IMR-90 (cell line): ENCODE data around the gene ALLC. TPM values are rescaled to one million over a fixed set of nuclear protein-coding genes. Genes with fewer than 3 reads are reported as not detected.

Source experiments
- ATAC-seq: fragments of 200-7000 bp; cut with Tn5 transposase; 2 replicates; pipeline ENCODE4 v1.9.1; 2020; ENCODE audit warnings: low read depth, mild to moderate bottlenecking, moderate library complexity
- BruUV-seq: library from RNA; stranded (reverse); fragments of 400-500 nt; replicated peaks from 2 replicates; lab custom pipeline; 2021; lab: Mats Ljungman, UMichigan
- CTCF ChIA-PET: fragments of 300-600 bp; formaldehyde crosslinking; extraction: SDS; loops from one replicate; lab custom pipeline; 2021; ENCODE audit warnings: antibody characterized with exemption; lab: Yijun Ruan, JAX
- POLR2A ChIA-PET: fragments of 300-600 bp; sonication (Branson Sonifier 250); formaldehyde crosslinking; loops from one replicate; lab custom pipeline; 2022; ENCODE audit warnings: antibody characterized with exemption; ENCODE audit not compliant: unreplicated experiment; lab: Charles Lee
- DNase-seq: peaks from one replicate; pipeline ENCODE4 v3.0.0; 2013
- H2AFZ ChIP-seq: replicated peaks from 2 replicates; pipeline ENCODE3; 2013; ENCODE audit warnings: low read length, mild to moderate bottlenecking; ENCODE audit not compliant: poor library complexity
- H2AK5ac ChIP-seq: 2 replicates; pipeline ENCODE4 v1.6.1; 2013; ENCODE audit warnings: low read depth, low read length, inconsistent platforms
- H2AK9ac ChIP-seq: replicated peaks from 2 replicates; pipeline ENCODE3; 2013; ENCODE audit warnings: mild to moderate bottlenecking, low read depth, low read length, moderate library complexity; ENCODE audit not compliant: poor library complexity
- H2BK120ac ChIP-seq: 2 replicates; pipeline ENCODE4 v1.6.1; 2013; ENCODE audit warnings: low read depth, low read length, inconsistent platforms
- H2BK15ac ChIP-seq: 3 replicates; pipeline ENCODE4 v1.6.1; 2013; ENCODE audit warnings: low read depth, low read length, inconsistent platforms
- H2BK20ac ChIP-seq: 2 replicates; pipeline ENCODE4 v1.6.1; 2013; ENCODE audit warnings: low read depth, mild to moderate bottlenecking, inconsistent platforms, low read length, moderate library complexity
- H2BK5ac ChIP-seq: 2 replicates; pipeline ENCODE4 v1.6.1; 2013; ENCODE audit warnings: mild to moderate bottlenecking, low read depth, low read length, inconsistent platforms; ENCODE audit not compliant: poor library complexity, severe bottlenecking
- H3K14ac ChIP-seq: replicated peaks from 2 replicates; pipeline ENCODE4 v1.6.1; 2013; ENCODE audit warnings: low read depth, low read length, inconsistent platforms
- H3K18ac ChIP-seq: 2 replicates; pipeline ENCODE4 v1.6.1; 2013; ENCODE audit warnings: low read depth, low read length, control low read depth
- H3K23ac ChIP-seq: 2 replicates; pipeline ENCODE4 v1.6.1; 2013; ENCODE audit warnings: low read depth, low read length, inconsistent platforms
- H3K27ac ChIP-seq: 2 replicates; pipeline ENCODE4 v1.5.1; 2013; ENCODE audit warnings: mild to moderate bottlenecking, control low read depth, low read length; ENCODE audit not compliant: insufficient read depth
- H3K27me3 ChIP-seq: 2 replicates; pipeline ENCODE4 v1.6.1; 2013; ENCODE audit warnings: low read length; ENCODE audit not compliant: control insufficient read depth, insufficient read depth
- H3K36me3 ChIP-seq: 2 replicates; pipeline ENCODE4 v1.6.1; 2013; ENCODE audit warnings: low read length, mixed read lengths; ENCODE audit not compliant: control insufficient read depth, insufficient read depth
- H3K4ac ChIP-seq: 2 replicates; pipeline ENCODE4 v1.6.1; 2013; ENCODE audit warnings: low read depth, low read length, inconsistent platforms
- H3K4me1 ChIP-seq: 2 replicates; pipeline ENCODE4 v1.6.1; 2013; ENCODE audit warnings: low read length, mixed read lengths; ENCODE audit not compliant: control insufficient read depth, insufficient read depth
- H3K4me2 ChIP-seq: 2 replicates; pipeline ENCODE4 v1.6.1; 2013; ENCODE audit warnings: low read depth, mild to moderate bottlenecking, control low read depth, low read length, moderate library complexity
- H3K4me3 ChIP-seq: 2 replicates; pipeline ENCODE4 v1.5.1; 2013; ENCODE audit warnings: low read depth, mild to moderate bottlenecking, control low read depth, low read length, moderate library complexity; ENCODE audit not compliant: insufficient read depth
- H3K56ac ChIP-seq: 2 replicates; pipeline ENCODE4 v1.6.1; 2013; ENCODE audit warnings: low read length, inconsistent platforms; ENCODE audit not compliant: insufficient read depth; ENCODE audit errors: extremely low read depth
- H3K79me1 ChIP-seq, 2 experiments: 2 replicates each; pipeline ENCODE4 v1.6.1; 2013; ENCODE audit warnings: low read length in 2 of 2, inconsistent platforms in 1 of 2, low read depth in 1 of 2
- H3K9ac ChIP-seq: 2 replicates; pipeline ENCODE4 v1.6.1; 2013; ENCODE audit warnings: low read depth, low read length, control low read depth
- H3K9me1 ChIP-seq: 2 replicates; pipeline ENCODE4 v1.6.1; 2013; ENCODE audit warnings: low read length, inconsistent platforms; ENCODE audit not compliant: insufficient read depth
- H3K9me3 ChIP-seq: 2 replicates; pipeline ENCODE4 v1.6.1; 2013; ENCODE audit warnings: low read length; ENCODE audit not compliant: control insufficient read depth, insufficient read depth
- H4K20me1 ChIP-seq: 2 replicates; pipeline ENCODE4 v1.6.1; 2013; ENCODE audit warnings: low read length, inconsistent platforms; ENCODE audit not compliant: insufficient read depth
- H4K5ac ChIP-seq: 2 replicates; pipeline ENCODE4 v1.6.1; 2013; ENCODE audit warnings: mild to moderate bottlenecking, low read depth, low read length, control low read depth
- H4K8ac ChIP-seq, 2 experiments: 2 replicates each; pipeline ENCODE4 v1.6.1; 2013; ENCODE audit warnings: low read depth in 2 of 2, low read length in 2 of 2, control low read depth in 1 of 2, inconsistent platforms in 1 of 2
- H4K91ac ChIP-seq: 2 replicates; pipeline ENCODE4 v1.6.1; 2013; ENCODE audit warnings: low read depth, low read length, inconsistent platforms; ENCODE audit not compliant: insufficient read depth
- BHLHE40 ChIP-seq: fragments of 150-350 bp; IDR thresholded peaks from 2 replicates; pipeline ENCODE4 v1.6.1; 2016; ENCODE audit warnings: mild to moderate bottlenecking, low read depth, low read length
- CEBPB ChIP-seq: IDR thresholded peaks from 2 replicates; pipeline ENCODE4 v1.6.1; 2012; ENCODE audit warnings: low read depth, low read length, improper control_type of control experiment
- CHD1 ChIP-seq: IDR thresholded peaks from 2 replicates; pipeline ENCODE4 v1.6.1; 2012; ENCODE audit warnings: low read depth, low read length, improper control_type of control experiment
- CTCF ChIP-seq: conservative IDR thresholded peaks from 2 replicates; pipeline ENCODE4 v1.5.1; 2012; ENCODE audit warnings: mild to moderate bottlenecking, low read depth, low read length, improper control_type of control experiment
- ELK1 ChIP-seq: fragments of 150-350 bp; IDR thresholded peaks from 2 replicates; pipeline ENCODE4 v1.6.1; 2016; ENCODE audit warnings: low read depth, mild to moderate bottlenecking, low read length, moderate library complexity, borderline replicate concordance
- FOS ChIP-seq: fragments of 150-350 bp; IDR thresholded peaks from 2 replicates; pipeline ENCODE4 v1.6.1; 2016; ENCODE audit warnings: low read depth, low read length
- MAFK ChIP-seq: IDR thresholded peaks from 2 replicates; pipeline ENCODE4 v1.6.1; 2012; ENCODE audit warnings: low read depth, low read length, improper control_type of control experiment
- MAZ ChIP-seq: IDR thresholded peaks from 2 replicates; pipeline ENCODE4 v1.6.1; 2012; ENCODE audit warnings: low read depth, mild to moderate bottlenecking, low read length, improper control_type of control experiment, moderate library complexity, borderline replicate concordance
- MXI1 ChIP-seq: IDR thresholded peaks from 2 replicates; pipeline ENCODE4 v1.6.1; 2012; ENCODE audit warnings: low read depth, mild to moderate bottlenecking, low read length, moderate library complexity, borderline replicate concordance
- NFE2L2 ChIP-seq: fragments of 150-350 bp; IDR thresholded peaks from 2 replicates; pipeline ENCODE4 v1.6.1; 2016; ENCODE audit warnings: low read depth, mild to moderate bottlenecking, low read length
- POLR2A ChIP-seq: IDR thresholded peaks from 2 replicates; pipeline ENCODE4 v1.6.1; 2012; ENCODE audit warnings: mild to moderate bottlenecking, low read depth, low read length
- RAD21 ChIP-seq: IDR thresholded peaks from 2 replicates; pipeline ENCODE4 v1.6.1; 2012; ENCODE audit warnings: low read length, improper control_type of control experiment
- RCOR1 ChIP-seq: IDR thresholded peaks from 2 replicates; pipeline ENCODE4 v1.6.1; 2012; ENCODE audit warnings: mild to moderate bottlenecking, low read length, improper control_type of control experiment; ENCODE audit not compliant: insufficient replicate concordance
- RFX5 ChIP-seq: IDR thresholded peaks from 2 replicates; pipeline ENCODE4 v1.8.0; 2012; ENCODE audit warnings: low read depth, mild to moderate bottlenecking, low read length, moderate library complexity
- WGBS, 2 experiments: methylation state at CpG; one replicate each; pipeline versions ENCODE4 v1.1.5 to v1.1.7; 2013; ENCODE audit warnings: missing lambda C conversion rate in 2 of 2; ENCODE audit not compliant: insufficient read length in 1 of 2; ENCODE audit errors: extremely low coverage in 2 of 2; 5-methylcytosine and 5-hydroxymethylcytosine counted together
- dilution Hi-C: fragments of 300-500 bp; cut with HindIII; formaldehyde crosslinking; loops from one replicate; pipeline ENCODE4 v1.14.3; 2018; ENCODE audit warnings: low sequenced_read_pairs; ENCODE audit not compliant: unreplicated experiment
- in situ Hi-C: fragments of 300-500 bp; cut with MboI; formaldehyde crosslinking; loops from 3 replicates; pipeline ENCODE4 v1.14.3; 2019; ENCODE audit warnings: low sequenced_read_pairs, inconsistent platforms, mixed read lengths
- intact Hi-C: fragments of 100-400 bp; cut with micrococcal nuclease; formaldehyde crosslinking; loops from 2 replicates; pipeline ENCODE4 v1.10.0; 2022
- polyA plus RNA-seq, 3 experiments: library from polyadenylated mRNA; depleted of rRNA; stranded (reverse); fragments of >200 nt; gene quantifications; 2 replicates each; pipeline ENCODE4 v1.2.3, GENCODE V29; 2012; ENCODE audit warnings: low replicate concordance in 1 of 3
- total RNA-seq: library from RNA; depleted of rRNA; stranded (reverse); fragments of >200 nt; gene quantifications from 2 replicates; pipeline ENCODE4 v1.2.3, GENCODE V29; 2012

The ALLC gene
- total and polyA plus RNA-seq, 2 of the 4 experiments (the other 2 are of a cell fraction) = not detected

- DNase-seq (no peak), ATAC-seq (no peak)
- no peaks in the 10 kb centered on the region for H3K79me1 ChIP-seq
- no peak overlapping the region for H2BK120ac ChIP-seq
- H4K5ac ChIP-seq = no peak overlapping the region
- TF ChIP-seq NFE2L2 = no peak
- TF ChIP-seq MAFK = no peak
- no peak for TF ChIP-seq ELK1
- no peak for TF ChIP-seq BHLHE40
- no peak for TF ChIP-seq CHD1
- TF ChIP-seq RFX5 = no peak
- no peak for TF ChIP-seq MXI1
- no peak for TF ChIP-seq FOS
- TF ChIP-seq RAD21 = no peak
- TF ChIP-seq RCOR1 = no peak
- no peak for TF ChIP-seq CTCF
- TF ChIP-seq POLR2A = no peak
- no peak for TF ChIP-seq MAZ
- no peak for TF ChIP-seq CEBPB
- BruUV-seq = no TSS peak
- H2BK15ac ChIP-seq = no peak overlapping the region
- H4K20me1 ChIP-seq = no peaks in the 10 kb centered on the region
- no peaks in the 10 kb centered on the region; the same call in 1 of the 2 replicates for H3K27me3 ChIP-seq
- no peak overlapping the region for H3K4me3 ChIP-seq
- no peak overlapping the region for H3K56ac ChIP-seq
- H3K18ac ChIP-seq = no peak overlapping the region
- H3K9me1 ChIP-seq = no peaks in the 10 kb centered on the region
- CTCF ChIA-PET = no interaction called here
- in situ Hi-C loops = loop anchor here (25.0 kb wide), 1 partner anchor 1808 kb away; no protein-coding TSS in a partner anchor
- no peak overlapping the region for H4K8ac ChIP-seq
- H3K9me3 ChIP-seq = no peaks in the 10 kb centered on the region
- no peak overlapping the region for H2BK20ac ChIP-seq
- no peak overlapping the region for H3K27ac ChIP-seq
- dilution Hi-C loops = no loop called here
- H2AK5ac ChIP-seq = no peak overlapping the region
- WGBS, 2 experiments = no CpG with 5 or more reads among the region's 15 CpGs
- no peak overlapping the region for H2AFZ ChIP-seq
- H3K4me2 ChIP-seq = no peak overlapping the region
- H3K14ac ChIP-seq = no peak overlapping the region
- no peaks in the 10 kb centered on the region for H3K36me3 ChIP-seq
- no peak overlapping the region for H3K23ac ChIP-seq
- POLR2A ChIA-PET = no interaction called here
- peaks cover 4% of the 10 kb centered on the region; the same call in 1 of the 2 replicates for H3K4me1 ChIP-seq
- intact Hi-C loops = no loop called here
- no peak overlapping the region for H3K4ac ChIP-seq
- H2AK9ac ChIP-seq = no peak overlapping the region
- H3K9ac ChIP-seq = no peak overlapping the region
- no peak overlapping the region for H4K91ac ChIP-seq
- no peak overlapping the region for H2BK5ac ChIP-seq
Measured at GRCh38 chr2:3670376-3670775, 12.4 kb downstream of the ALLC start.
